NB4 (cell line): Measurements from ENCODE around the gene PPP1R9B.

ENCODE experiments used
- DNase-seq: peaks from one replicate; pipeline ENCODE4 v3.0.0; 2010; ENCODE audit warnings: low read depth
- H3K4me3 ChIP-seq: one replicate; pipeline ENCODE4 v1.5.1; 2011; ENCODE audit warnings: mild to moderate bottlenecking, low read depth, low read length, moderate library complexity
- MYC ChIP-seq: IDR thresholded peaks from 2 replicates; pipeline ENCODE4 v1.6.1; 2011; ENCODE audit warnings: low read depth, low read length
- POLR2A ChIP-seq: IDR thresholded peaks from 2 replicates; pipeline ENCODE4 v1.6.1; 2011; ENCODE audit warnings: mild to moderate bottlenecking; ENCODE audit not compliant: insufficient read length; ENCODE audit errors: extremely low read depth
- TF ChIP-seq, protein P1 (sequence below): IDR thresholded peaks from one replicate; pipeline ENCODE4 v1.5.1; 2012; ENCODE audit warnings: low read depth, low read length
- TF ChIP-seq, protein P2 (sequence below): IDR thresholded peaks from 2 replicates; pipeline ENCODE4 v1.6.1; 2011; ENCODE audit warnings: low read depth, low read length

PPP1R9B gene

DNA sequence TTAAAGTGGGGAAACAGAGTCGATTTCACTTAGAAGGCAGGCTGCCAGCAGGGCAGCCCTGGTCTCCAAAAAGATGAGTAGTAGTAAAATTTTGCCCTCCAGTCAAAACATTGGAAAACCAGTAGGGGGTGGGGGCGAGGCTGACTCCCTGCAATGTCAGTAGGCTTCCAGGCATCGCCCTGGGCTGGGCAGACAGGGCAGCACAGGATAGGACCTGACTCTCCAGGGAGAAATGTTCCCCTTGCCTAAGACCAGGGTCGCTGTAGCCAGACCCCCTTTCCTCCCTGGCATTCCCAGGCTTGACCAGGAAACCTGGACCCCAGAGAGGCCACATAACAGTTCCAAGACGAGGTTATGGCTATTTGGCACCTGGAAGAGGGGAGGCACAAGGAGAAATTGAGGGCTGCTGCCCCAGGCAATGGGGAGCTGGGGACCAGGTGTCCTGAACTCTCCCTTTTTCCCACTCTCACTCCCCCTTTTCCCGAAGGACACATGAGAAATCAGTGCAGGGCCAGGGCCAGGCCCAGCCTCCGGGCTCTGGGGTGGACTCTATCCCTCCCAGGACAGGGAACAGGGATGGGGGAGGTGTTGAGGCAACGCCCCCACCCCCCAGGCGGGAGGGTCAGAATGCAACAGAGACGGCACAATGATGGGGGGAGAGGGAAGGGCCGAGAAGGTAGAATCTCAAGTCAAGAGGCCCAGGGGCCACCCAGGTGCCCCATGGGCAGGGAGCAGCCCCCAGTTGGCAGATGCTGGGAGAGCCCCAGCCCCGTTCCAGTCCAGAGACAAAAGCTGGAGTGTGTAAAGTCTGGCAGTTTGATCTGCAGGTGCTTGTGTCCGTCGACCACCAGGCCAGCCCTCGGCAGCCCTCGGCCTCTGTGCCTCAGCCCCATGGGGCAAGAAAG lies 16.0 kb downstream of the PPP1R9B start:
- DNase-seq, result no peak
- TF ChIP-seq, protein P1, sequence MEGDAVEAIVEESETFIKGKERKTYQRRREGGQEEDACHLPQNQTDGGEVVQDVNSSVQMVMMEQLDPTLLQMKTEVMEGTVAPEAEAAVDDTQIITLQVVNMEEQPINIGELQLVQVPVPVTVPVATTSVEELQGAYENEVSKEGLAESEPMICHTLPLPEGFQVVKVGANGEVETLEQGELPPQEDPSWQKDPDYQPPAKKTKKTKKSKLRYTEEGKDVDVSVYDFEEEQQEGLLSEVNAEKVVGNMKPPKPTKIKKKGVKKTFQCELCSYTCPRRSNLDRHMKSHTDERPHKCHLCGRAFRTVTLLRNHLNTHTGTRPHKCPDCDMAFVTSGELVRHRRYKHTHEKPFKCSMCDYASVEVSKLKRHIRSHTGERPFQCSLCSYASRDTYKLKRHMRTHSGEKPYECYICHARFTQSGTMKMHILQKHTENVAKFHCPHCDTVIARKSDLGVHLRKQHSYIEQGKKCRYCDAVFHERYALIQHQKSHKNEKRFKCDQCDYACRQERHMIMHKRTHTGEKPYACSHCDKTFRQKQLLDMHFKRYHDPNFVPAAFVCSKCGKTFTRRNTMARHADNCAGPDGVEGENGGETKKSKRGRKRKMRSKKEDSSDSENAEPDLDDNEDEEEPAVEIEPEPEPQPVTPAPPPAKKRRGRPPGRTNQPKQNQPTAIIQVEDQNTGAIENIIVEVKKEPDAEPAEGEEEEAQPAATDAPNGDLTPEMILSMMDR, result no peak
- TF ChIP-seq MYC (no peak), POLR2A (no peak)
- TF ChIP-seq, protein P2, sequence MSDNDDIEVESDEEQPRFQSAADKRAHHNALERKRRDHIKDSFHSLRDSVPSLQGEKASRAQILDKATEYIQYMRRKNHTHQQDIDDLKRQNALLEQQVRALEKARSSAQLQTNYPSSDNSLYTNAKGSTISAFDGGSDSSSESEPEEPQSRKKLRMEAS, result no peak
- H3K4me3 ChIP-seq, result no peak overlapping the region

DNA sequence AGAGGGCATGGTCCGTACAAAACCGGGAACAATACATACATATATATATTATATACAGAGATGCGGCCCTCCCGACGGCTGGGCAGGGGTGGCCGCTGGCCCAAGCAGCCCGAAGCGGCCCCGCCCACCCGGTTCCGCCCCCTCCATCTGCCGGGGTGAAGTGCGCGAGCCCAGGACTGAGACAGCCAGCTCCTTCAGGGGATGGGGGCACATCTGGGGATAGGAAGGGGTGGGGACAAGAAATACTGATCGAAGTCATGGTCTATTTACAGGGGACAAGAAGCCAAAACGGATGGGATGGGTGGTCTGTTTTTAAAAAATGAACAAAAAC lies 16.7 kb downstream of the PPP1R9B start:
- no peak overlapping the region for H3K4me3 ChIP-seq
- no peak for DNase-seq
- TF ChIP-seq MYC (no peak), POLR2A (no peak)
- TF ChIP-seq, protein P2, result no peak
- TF ChIP-seq, protein P1, result no peak

DNA sequence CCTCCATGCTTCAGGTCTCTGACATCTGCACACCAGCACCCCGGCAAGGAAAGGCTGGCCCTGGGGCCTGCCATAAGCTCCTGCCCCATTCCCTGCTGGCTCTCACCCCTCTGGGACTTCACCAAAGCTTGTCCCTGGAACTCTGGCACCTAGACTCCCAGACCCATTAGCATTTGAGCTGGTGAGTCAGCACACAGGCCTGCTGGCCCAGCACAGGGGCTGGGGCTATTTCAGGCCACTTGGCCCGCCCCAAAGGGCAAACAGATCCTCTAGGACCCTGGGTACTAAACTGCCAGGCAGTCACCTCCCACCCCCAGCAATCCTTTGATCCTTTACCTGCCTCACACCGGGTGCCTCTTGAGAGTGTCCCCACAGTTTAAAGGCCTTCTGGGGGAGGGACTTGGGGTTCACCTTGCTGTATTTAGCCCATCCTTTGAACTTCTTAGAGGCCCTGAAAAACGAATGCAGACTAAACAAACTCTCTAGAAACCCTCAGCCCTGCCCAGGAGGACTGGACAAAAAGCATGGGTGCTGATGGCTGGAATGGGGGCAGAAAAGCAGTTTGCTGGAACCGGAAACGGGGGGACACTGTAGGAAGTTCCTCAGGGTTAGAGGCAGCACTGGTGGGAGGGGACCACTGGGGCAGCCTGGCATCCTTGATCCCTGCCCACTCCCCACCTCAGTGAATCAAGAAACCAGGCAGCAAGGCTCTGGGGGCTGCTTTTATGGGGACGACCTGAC lies 17.3 kb downstream of the PPP1R9B start:
- H3K4me3 ChIP-seq, result no peak overlapping the region
- TF ChIP-seq, protein P1, result no peak
- no peak for TF ChIP-seq MYC
- no peak for DNase-seq

DNA sequence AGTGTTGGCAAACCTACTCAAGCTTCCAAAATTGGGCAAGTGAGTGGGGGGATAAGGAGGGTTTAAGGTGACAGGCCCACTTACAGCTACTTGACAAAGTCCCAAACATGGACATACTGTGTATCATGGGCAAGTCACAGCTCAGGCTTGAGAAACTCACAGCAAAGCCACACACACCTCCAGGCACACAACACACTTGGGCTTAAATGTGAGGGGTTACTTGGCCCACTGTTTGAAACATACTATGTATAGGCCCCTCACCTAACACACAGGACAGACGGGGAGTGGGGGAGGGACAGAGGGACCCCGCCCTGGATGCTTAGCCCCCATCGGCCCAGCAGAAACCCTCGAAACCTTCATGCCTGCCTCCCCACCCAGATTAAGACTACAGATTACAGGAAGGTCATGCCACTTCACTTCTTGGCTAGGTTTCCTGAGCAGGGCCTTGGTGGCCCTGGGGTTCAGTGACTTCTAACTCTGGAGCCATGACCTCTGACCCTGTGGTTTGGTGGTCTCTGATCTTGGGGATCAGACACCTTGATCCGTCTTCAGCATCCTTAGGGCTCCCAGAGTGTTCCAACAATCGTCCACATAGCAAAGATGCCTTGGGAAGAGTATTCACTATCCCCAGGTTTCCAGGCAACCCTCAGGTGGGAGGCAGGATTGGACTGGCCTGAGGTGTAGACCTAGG lies 18.2 kb downstream of the PPP1R9B start:
- TF ChIP-seq, protein P1, result no peak
- TF ChIP-seq, protein P2, result no peak
- no peak overlapping the region for H3K4me3 ChIP-seq
- DNase-seq, result no peak

DNA sequence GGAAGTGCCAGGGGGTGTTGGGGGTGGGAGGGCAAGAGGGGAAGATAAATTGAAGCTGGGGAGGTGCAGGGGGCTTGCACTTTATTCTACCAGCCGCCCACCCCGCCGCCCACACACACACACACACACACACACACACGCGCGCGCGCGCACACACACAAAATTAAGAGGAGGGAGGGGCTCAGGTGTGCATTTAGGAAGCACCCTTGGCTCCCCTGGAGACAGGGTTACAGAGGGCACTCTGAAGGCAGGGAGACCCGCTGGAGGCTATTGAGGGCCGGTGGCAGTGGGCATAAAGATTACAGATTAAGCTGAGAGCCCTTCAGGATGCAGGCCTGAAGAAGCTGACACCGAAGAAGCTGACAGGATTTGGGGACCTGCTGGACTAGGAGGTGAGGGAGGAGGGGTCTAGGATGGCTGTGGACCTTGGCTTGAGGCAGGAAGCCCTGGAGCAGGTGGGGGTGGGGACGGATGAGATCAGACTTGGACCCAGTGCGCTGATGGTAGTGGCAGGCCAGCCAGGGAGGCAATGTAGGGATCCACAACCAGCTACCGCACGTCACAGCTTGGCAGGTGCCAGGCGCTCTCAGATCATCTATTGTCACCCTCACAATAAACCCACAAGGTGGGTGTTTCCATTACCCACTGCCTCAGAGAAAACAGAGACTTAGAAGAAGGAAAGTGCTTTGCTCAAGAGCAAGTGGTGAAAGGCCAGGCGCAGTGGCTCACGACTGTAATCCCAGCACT lies 19.7 kb downstream of the PPP1R9B start:
- H3K4me3 ChIP-seq, result no peak overlapping the region
- DNase-seq, result no peak
- TF ChIP-seq, protein P2, result no peak
- TF ChIP-seq POLR2A, result no peak
- TF ChIP-seq MYC, result no peak
- TF ChIP-seq, protein P1, result no peak
